ENCODE results near the gene SMARCA2.

The SMARCA2 gene

GRCh38 chr9:2023532-2023931, 8.4 kb downstream of the SMARCA2 start:
- in situ Hi-C loops (cut with MboI; ENCODE audit: low sequenced_read_pairs, unreplicated experiment): no loop called here
- TF ChIP-seq CTCF (IDR thresholded peaks at IDR 0.05; ENCODE audit: borderline replicate concordance, control extremely low read depth, extremely low read depth, insufficient read depth, missing control alignments): no peak
- no peak for DNase-seq (ENCODE audit: low spot score)

GRCh38 chr9:2024888-2025782, 10.0 kb downstream of the SMARCA2 start:
- no peak for TF ChIP-seq CTCF (IDR thresholded peaks at IDR 0.05; ENCODE audit: borderline replicate concordance, control extremely low read depth, extremely low read depth, insufficient read depth, missing control alignments)
- in situ Hi-C loops (cut with MboI; ENCODE audit: low sequenced_read_pairs, unreplicated experiment): no loop called here
- DNase-seq (ENCODE audit: low spot score): no peak

- TF ChIP-seq CTCF (IDR thresholded peaks at IDR 0.05; ENCODE audit: borderline replicate concordance, control extremely low read depth, extremely low read depth, insufficient read depth, missing control alignments): no peak
Observed at GRCh38 chr9:2026220-2026997, 11.3 kb downstream of the SMARCA2 start.

GRCh38 chr9:2027543-2028160, 12.5 kb downstream of the SMARCA2 start:
- in situ Hi-C loops (cut with MboI; ENCODE audit: low sequenced_read_pairs, unreplicated experiment): no loop called here
- TF ChIP-seq CTCF (IDR thresholded peaks at IDR 0.05; ENCODE audit: borderline replicate concordance, control extremely low read depth, extremely low read depth, insufficient read depth, missing control alignments): no peak
- no peak for DNase-seq (ENCODE audit: low spot score)

More at GRCh38 chr9:2026220-2026997, 11.3 kb downstream of the SMARCA2 start:
- in situ Hi-C loops (cut with MboI; ENCODE audit: low sequenced_read_pairs, unreplicated experiment): no loop called here
- DNase-seq (ENCODE audit: low spot score): no peak

- TF ChIP-seq CTCF (IDR thresholded peaks at IDR 0.05; ENCODE audit: borderline replicate concordance, control extremely low read depth, extremely low read depth, insufficient read depth, missing control alignments): no peak
- in situ Hi-C loops (cut with MboI; ENCODE audit: low sequenced_read_pairs, unreplicated experiment): no loop called here
- no peak for DNase-seq (ENCODE audit: low spot score)
Observed at GRCh38 chr9:2028888-2029287, 13.7 kb downstream of the SMARCA2 start.

GRCh38 chr9:2029666-2030170, 14.6 kb downstream of the SMARCA2 start:
- TF ChIP-seq CTCF (IDR thresholded peaks at IDR 0.05; ENCODE audit: borderline replicate concordance, control extremely low read depth, extremely low read depth, insufficient read depth, missing control alignments): no peak
- DNase-seq (ENCODE audit: low spot score): no peak
- in situ Hi-C loops (cut with MboI; ENCODE audit: low sequenced_read_pairs, unreplicated experiment): no loop called here
